DOHH2 (cell line): ENCODE results near the gene PPCDC.

Experiments
- H3F3A ChIP-seq: fragments of 200-600 bp; sonication (generic), shearing (Covaris generic); 2 replicates; pipeline ENCODE4 v1.6.0; 2016; ENCODE audit warnings: antibody characterized with exemption, mild to moderate bottlenecking; ENCODE audit not compliant: control insufficient read depth, insufficient read depth
- H3K27ac ChIP-seq: fragments of 200-600 bp; sonication (generic); 2 replicates; pipeline ENCODE4 v1.5.1; 2014; ENCODE audit warnings: low read depth, mild to moderate bottlenecking, low read length, moderate library complexity
- H3K27me3 ChIP-seq: fragments of 200-600 bp; sonication (generic); 2 replicates; pipeline ENCODE4 v1.6.1; 2014; ENCODE audit warnings: mild to moderate bottlenecking, low read length, mixed read lengths; ENCODE audit not compliant: control insufficient read depth
- H3K36me3 ChIP-seq: fragments of 200-600 bp; sonication (generic); 2 replicates; pipeline ENCODE4 v1.6.1; 2014; ENCODE audit warnings: mild to moderate bottlenecking, low read length, moderate library complexity, mixed read lengths; ENCODE audit not compliant: control insufficient read depth
- H3K4me1 ChIP-seq: fragments of 200-600 bp; sonication (generic); 2 replicates; pipeline ENCODE4 v1.6.1; 2014; ENCODE audit warnings: mild to moderate bottlenecking, low read length, mixed read lengths; ENCODE audit not compliant: control insufficient read depth
- H3K4me2 ChIP-seq: fragments of 200-600 bp; sonication (generic); 2 replicates; pipeline ENCODE4 v1.6.0; 2014; ENCODE audit warnings: mild to moderate bottlenecking, low read length, moderate library complexity
- H3K4me3 ChIP-seq: fragments of 200-600 bp; sonication (generic); 2 replicates; pipeline ENCODE4 v1.5.1; 2014; ENCODE audit warnings: mild to moderate bottlenecking, low read length, mixed read lengths
- H3K79me2 ChIP-seq: fragments of 200-600 bp; sonication (generic); 2 replicates; pipeline ENCODE4 v1.6.1; 2014; ENCODE audit warnings: mild to moderate bottlenecking, low read length, mixed read lengths; ENCODE audit not compliant: control insufficient read depth
- H3K9me2 ChIP-seq: fragments of 200-600 bp; sonication (generic); replicated peaks from 2 replicates; pipeline ENCODE4 v1.6.1; 2014; ENCODE audit warnings: mild to moderate bottlenecking, low read length, mixed read lengths; ENCODE audit not compliant: control insufficient read depth
- H3K9me3 ChIP-seq: fragments of 200-600 bp; sonication (generic); 2 replicates; pipeline ENCODE4 v1.6.1; 2014; ENCODE audit warnings: antibody characterized with exemption, low read length, mixed read lengths; ENCODE audit not compliant: control insufficient read depth, insufficient read depth
- H4K20me1 ChIP-seq: fragments of 200-600 bp; sonication (generic); 2 replicates; pipeline ENCODE4 v1.6.0; 2014; ENCODE audit warnings: low read depth, mild to moderate bottlenecking, antibody characterized with exemption, low read length, moderate library complexity; ENCODE audit not compliant: control insufficient read depth, insufficient read depth
- CTCF ChIP-seq: fragments of 200-600 bp; sonication (generic); IDR thresholded peaks from one replicate; pipeline ENCODE4 v1.5.1; 2014; ENCODE audit warnings: antibody characterized with exemption, mild to moderate bottlenecking, low read depth, low read length; ENCODE audit not compliant: poor library complexity, severe bottlenecking
- EZH2phosphoT487 ChIP-seq: fragments of 200-600 bp; sonication (generic); IDR thresholded peaks from 2 replicates; pipeline ENCODE4 v1.6.1; 2017; ENCODE audit warnings: borderline replicate concordance, mild to moderate bottlenecking, antibody characterized with exemption, low read length, moderate library complexity, mixed read lengths

PPCDC gene

DNA sequence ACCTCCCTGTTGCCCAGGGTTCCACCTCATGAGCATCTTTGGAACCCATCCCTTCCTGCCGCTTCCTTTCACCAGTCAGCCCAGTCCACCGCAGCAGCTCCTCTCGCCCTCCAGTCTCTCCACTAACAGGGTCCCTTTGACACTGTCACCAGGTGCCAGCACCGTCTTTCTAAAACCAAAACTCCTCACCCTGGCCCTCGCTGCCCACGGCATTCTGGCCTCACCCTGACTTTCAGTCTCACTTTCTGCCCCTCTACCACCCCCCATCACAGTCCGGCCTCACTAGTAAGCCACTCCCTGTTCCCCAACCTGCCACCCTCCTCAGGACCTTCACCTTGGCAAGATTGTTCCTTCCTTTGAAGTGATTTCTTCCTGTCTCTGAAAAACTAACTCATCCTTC is 4.2 kb downstream of the PPCDC start:
- peaks cover 39% of the 10 kb centered on the region for H3K79me2 ChIP-seq
- H3K27me3 ChIP-seq = no peaks in the 10 kb centered on the region
- 0 out of 2 replicates have a peak, but pooled peaks cover 6% of the 10 kb centered on the region for H4K20me1 ChIP-seq
- no peak overlapping the region for H3K4me2 ChIP-seq
- no peaks in the 10 kb centered on the region for H3K9me3 ChIP-seq
- H3K9me2 ChIP-seq = no peaks in the 10 kb centered on the region
- no peak for TF ChIP-seq CTCF
- no peak for TF ChIP-seq EZH2phosphoT487
- peaks cover 30% of the 10 kb centered on the region for H3K36me3 ChIP-seq
- 0 out of 2 replicates have a peak, but pooled peaks cover 3% of the 10 kb centered on the region for H3F3A ChIP-seq
- H3K4me3 ChIP-seq = no peak overlapping the region
- H3K4me1 ChIP-seq = peaks cover 36% of the 10 kb centered on the region
- no peak overlapping the region for H3K27ac ChIP-seq

DNA sequence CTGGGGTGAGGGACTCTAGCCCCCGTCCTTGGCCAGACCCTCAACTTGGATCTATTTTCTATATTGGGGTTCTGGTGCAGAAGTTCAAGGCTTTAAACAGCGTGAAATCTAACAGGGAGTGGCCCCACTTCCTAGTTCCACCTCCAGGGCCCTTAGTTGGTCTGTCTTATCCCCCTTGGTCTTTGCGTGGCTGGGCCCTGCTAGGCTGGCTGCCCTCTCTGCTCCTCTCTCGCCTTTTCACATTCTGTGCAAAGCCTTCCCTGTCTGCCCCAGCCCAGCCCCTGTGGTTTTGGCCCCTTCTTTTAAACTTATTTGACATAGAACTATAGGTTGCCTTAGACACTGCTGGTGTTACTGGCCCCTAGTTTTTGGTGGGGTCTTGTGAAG is 5.6 kb downstream of the PPCDC start:
- TF ChIP-seq EZH2phosphoT487 = no peak
- no peak for TF ChIP-seq CTCF
- no peaks in the 10 kb centered on the region for H3K9me3 ChIP-seq
- H3K79me2 ChIP-seq = peaks cover 34% of the 10 kb centered on the region
- H4K20me1 ChIP-seq = 0 out of 2 replicates have a peak, but pooled peaks cover 6% of the 10 kb centered on the region
- H3K4me1 ChIP-seq = peaks cover 28% of the 10 kb centered on the region
- 0 out of 2 replicates have a peak, but pooled peaks cover 3% of the 10 kb centered on the region for H3F3A ChIP-seq
- no peak overlapping the region for H3K4me3 ChIP-seq
- H3K4me2 ChIP-seq = peak overlapping the region; percentile 40
- H3K36me3 ChIP-seq = peaks cover 27% of the 10 kb centered on the region
- H3K9me2 ChIP-seq = no peaks in the 10 kb centered on the region
- no peaks in the 10 kb centered on the region for H3K27me3 ChIP-seq
- no peak overlapping the region for H3K27ac ChIP-seq

DNA sequence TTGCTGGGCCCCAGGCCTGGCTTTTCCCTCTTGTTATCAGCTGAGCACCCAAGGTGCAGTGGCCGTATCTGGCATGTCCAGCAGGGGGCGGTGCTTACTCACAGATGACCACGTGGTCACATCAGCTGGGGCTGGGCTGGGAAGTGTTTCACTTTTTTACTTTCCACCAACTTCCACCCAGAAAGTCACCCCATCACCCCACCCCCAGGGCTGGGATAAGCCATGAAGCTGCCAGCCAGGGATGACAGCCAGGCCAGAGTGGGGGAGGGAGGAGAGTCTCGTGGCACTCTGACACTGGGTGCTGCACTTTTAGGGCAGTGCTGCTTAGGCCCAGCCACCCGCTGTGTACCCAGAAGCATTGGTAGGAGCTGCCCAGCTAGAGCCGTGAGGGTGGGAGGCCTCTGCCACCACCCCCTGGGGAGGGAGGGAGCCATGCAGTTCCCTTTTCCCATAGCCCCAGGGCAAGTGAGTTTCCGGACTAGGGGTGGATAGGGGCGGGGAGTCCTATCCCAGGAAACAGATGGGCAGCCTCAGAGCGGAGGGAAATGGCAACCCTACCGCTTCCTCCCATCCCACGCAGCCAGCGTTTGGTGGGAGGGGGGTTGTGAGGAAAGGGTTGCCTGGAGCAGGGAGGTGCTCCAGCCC is 6.1 kb downstream of the PPCDC start:
- peak overlapping the region; percentile 40 for H3K4me2 ChIP-seq
- no peaks in the 10 kb centered on the region for H3K9me2 ChIP-seq
- peaks cover 32% of the 10 kb centered on the region for H3K79me2 ChIP-seq
- no peaks in the 10 kb centered on the region for H3K27me3 ChIP-seq
- TF ChIP-seq EZH2phosphoT487 (no peak), CTCF (peak; percentile 97)
- H3K9me3 ChIP-seq = no peaks in the 10 kb centered on the region
- 0 out of 2 replicates have a peak, but pooled peaks cover 3% of the 10 kb centered on the region for H3F3A ChIP-seq
- H3K4me1 ChIP-seq = peaks cover 24% of the 10 kb centered on the region
- H3K27ac ChIP-seq = no peak overlapping the region
- 0 out of 2 replicates have a peak, but pooled peaks cover 6% of the 10 kb centered on the region for H4K20me1 ChIP-seq
- no peak overlapping the region for H3K4me3 ChIP-seq
- peaks cover 33% of the 10 kb centered on the region for H3K36me3 ChIP-seq
